GM21529 (cell line): Measurements from ENCODE around the gene YARS2.
"Not testable (repeated sequence)": the region's sequence is repeated elsewhere in the genome, so short reads cannot be mapped to it uniquely, and the experiment has no call there.

Source experiments
- ATAC-seq: cut with Tn5 transposase; IDR thresholded peaks from one replicate; pipeline ENCODE4 v1.9.1; 2021; ENCODE audit not compliant: unreplicated experiment

The YARS2 gene

DNA sequence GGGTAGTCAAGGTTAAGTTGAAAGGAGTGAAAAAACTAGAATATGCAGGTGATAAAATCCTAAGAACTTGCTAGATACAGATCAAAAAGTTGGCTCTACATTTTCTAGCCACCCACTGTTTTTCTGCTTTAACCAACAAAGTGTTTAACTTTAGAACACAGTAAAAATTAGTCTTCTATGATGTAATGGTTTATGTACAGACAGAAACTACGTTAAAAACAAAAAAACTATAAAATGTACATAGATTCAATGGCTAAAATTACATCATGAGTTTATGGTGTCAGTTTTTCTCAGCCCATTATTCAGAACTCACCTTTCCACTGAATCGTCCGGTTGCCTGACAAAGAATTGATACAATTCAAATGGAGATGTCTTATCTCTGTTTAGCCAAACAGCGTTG, 2.1 kb downstream of the YARS2 start:
- ATAC-seq: no peak

GRCh38 chr12:32743264-32743663, 12.4 kb downstream of the YARS2 start:
- no peak for ATAC-seq

DNA sequence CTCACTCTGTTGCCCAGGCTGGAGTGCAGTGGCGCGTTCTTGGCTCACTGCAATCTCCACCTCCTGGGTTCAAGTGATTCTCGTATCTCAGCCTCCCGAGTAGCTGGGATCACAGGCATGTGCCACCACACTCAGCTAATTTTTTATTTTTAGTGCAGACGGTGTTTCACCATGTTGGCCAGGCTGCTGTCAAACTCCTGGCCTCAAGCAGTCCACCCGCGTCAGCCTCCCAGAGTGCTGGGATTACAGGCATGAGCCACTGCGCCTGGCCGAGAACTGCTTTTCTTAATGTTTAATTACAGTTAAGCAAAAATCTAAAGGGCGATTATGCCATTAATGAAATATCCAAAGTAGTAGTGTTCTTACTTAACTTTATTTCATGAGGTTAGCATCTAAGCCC, 13.6 kb downstream of the YARS2 start:
- no peak for ATAC-seq

- ATAC-seq: no peak
Measured at GRCh38 chr12:32739279-32739678, 16.4 kb downstream of the YARS2 start.

GRCh38 chr12:32737715-32738114, 18.0 kb downstream of the YARS2 start:
- ATAC-seq: no peak

DNA sequence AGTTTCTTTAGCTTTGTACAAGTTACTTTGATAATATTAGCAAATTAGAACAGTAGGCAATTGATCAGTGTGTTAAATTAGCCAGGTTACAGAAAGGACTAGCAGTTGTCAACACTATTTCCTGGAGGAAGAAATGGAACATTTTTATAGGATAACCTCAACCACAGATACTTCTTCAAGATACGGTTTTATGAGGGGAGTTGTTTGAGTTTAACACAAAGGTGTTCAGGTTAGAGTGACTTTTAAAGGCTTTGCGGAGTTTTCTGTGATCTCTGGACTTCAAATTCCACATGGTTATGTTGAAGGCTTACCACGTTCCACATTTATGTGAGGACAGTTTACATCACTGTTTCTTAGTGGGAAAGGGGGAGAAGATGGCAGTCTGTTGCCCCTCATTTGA, 19.3 kb downstream of the YARS2 start:
- no peak for ATAC-seq

GRCh38 chr12:32734952-32735351, 20.7 kb downstream of the YARS2 start:
- no peak for ATAC-seq

DNA sequence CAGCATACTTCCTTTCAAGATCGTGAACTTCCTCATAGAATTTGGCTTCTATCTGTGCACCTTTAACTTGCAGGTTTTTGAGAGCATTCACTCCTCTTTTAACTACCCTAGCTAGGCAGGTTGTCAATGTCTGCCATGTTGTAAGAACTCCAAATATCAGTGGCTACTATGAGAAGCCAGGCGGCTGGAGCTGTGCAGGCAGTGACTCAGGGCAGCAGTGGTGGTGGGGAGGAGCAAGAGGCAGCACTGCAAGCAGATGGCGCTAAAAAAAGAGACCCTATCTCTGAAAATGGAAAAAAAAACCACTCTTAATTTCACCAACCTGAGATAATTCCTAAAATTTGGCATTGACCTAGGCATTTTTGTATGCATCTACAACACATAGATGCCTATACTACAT, 28.5 kb downstream of the YARS2 start:
- no peak for ATAC-seq

DNA sequence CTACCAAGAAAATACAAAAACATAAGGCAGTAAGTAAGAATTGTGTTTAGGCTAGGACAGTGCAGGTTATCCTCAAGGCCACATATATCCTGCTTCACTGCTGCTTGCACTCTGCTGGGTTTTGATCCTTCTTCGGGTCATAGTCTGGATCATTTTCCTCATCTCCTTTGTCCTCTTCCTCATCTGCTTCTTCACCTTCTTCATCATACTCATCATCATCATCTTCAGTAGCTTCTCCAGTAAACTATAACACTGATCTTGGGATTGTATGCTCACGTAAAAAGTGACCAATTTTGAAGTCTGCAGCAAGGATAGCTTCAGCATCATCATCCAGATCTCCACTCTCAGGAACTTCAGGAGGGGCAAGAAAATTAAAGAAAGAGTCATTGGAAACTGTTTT, 29.4 kb downstream of the YARS2 start:
- ATAC-seq: no peak

DNA sequence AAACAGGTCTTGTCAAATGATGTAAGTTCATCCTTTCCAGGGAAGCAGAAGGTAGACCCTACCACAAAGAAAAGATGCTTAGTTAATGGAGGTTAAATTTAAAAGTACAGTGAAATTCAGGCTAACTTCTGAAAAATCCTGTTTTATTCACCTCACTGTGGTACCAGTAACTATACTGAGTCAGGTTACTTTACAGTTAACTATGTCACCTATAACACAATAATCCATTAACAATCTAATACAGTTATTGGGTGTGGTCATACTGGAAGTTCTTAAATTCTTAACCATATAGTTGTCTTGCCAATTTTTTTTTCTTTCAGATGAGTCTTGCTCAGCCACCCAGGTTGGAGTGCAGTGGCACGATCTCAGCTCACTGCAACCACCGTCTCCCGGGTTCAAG, 30.4 kb downstream of the YARS2 start:
- not testable (repeated sequence) for ATAC-seq

DNA sequence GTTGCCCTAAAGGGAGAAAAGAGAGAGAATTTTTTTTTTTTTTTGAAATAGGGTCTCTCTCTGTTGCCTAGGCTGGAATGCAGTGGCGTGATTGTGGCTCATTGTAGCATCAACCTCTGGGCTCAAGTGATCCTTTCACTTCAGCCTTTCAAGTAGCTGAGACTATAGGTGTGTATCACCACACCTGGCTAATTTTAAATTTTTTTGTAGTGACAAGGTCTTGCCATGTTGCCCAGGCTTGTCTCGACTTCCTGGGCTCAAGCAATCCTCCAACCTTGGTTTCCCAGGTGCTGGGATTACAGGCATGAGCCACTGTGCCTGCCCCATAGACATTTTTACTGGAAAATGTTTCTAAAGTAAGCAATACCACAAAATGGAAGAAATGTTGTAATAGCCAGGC, 36.8 kb downstream of the YARS2 start:
- no peak for ATAC-seq

DNA sequence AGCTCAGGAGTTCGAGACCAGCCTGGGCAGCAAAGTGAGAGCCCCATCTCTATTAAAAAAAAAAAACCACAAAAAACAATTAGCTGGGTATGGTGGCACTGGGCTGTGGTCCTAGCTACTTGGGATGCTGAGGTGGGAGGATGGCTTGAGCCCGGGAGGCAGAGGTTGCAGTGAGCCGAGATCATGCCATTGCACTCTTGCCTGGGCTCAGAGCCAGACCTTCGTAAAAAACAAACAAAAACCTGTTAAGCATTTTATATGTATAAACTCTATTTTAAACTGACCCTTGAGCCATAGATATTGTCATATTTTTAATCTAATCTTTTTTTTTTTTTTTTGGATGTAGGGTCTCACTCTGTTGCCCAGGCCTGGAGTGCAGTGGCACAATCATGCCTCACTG, 40.9 kb downstream of the YARS2 start:
- no peak for ATAC-seq

GRCh38 chr12:32708926-32709325, 46.8 kb downstream of the YARS2 start:
- ATAC-seq: no peak

DNA sequence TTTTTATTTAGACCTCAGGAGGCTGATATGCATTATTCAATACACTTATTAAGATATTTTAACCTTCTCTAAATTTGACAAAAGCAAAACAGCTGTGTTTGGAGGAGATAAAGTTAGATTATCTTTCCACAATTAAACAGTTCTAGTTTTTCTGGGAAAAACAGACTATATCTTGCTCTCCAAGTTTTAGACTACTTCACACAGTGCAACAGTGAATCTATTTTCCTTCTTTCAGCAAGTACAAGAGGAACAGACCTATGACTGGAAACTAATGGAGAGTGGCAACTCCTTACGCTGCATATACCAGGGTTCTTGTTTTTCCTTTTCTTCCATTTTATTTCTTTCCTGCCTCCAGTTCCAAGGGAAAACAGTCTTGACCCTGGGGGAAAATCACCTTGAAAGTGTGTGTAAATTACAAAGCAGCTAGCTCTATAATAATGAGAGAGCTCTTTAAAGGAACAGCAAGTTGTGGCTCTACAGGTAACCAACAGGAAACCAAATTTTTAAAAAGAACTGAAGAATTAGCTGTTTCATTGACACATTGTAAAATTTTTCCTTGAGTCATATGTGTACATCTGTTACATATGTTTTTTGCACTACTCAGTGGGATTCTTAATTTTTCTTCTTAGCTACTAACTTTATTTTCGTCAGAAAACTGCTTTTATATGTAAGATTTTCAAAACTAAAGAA, 49.2 kb downstream of the YARS2 start:
- no peak for ATAC-seq

- no peak for ATAC-seq
Measured at GRCh38 chr12:32705783-32706182, 49.9 kb downstream of the YARS2 start.

GRCh38 chr12:32702946-32703345, 52.8 kb downstream of the YARS2 start:
- ATAC-seq: no peak

- no peak for ATAC-seq
Measured at GRCh38 chr12:32702473-32702872, 53.2 kb downstream of the YARS2 start.

DNA sequence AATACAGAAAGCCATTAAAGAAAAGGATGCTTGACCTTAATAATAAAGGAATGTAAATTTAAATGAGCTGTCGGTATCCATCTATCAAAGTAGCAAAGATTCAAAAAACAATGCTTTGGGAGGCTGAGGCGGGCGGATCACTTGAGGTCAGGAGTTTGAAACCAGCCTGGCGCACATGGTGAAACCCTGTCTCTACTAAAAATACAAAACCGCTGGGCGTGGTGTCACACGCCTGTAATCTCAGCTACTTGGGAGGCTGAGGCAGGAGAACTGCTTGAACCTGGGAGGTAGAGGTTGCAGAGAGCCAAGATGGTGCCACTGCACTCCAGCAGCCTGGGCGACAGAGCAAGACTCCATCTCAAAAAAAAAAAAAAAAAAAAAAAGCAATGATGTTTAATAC, 56.3 kb downstream of the YARS2 start:
- not testable (repeated sequence) for ATAC-seq

GRCh38 chr12:32698285-32698684, 57.4 kb downstream of the YARS2 start:
- no peak for ATAC-seq

GRCh38 chr12:32697445-32697844, 58.3 kb downstream of the YARS2 start:
- ATAC-seq: no peak
